ENCODE measurements around the gene CEBPB.

GRCh38 chr20:50218987-50219435 is 28.4 kb downstream of the CEBPB start:
- TF ChIP-seq CTCF (IDR thresholded peaks at IDR 0.05; ENCODE audit: low read length) = no peak
- TF ChIP-seq EZH2 (optimal IDR thresholded peaks at IDR 0.05; ENCODE audit: low read depth, low read length) = no peak
